B cell (primary cell): Measurements from ENCODE around the gene CNTNAP2. TPM values are rescaled to one million over a fixed set of nuclear protein-coding genes. Genes with fewer than 3 reads are reported as not detected.
A peak's percentile ranks its signal among the peaks of the same experiment; 100 is the strongest.

Experiments used
- ATAC-seq: fragments of 200-7000 bp; cut with Tn5 transposase; one replicate; pipeline ENCODE4 v1.10.0; 2021; ENCODE audit warnings: low read depth, mild to moderate bottlenecking, moderate number of reproducible peaks, moderate library complexity
- CTCF ChIA-PET: fragments of 350-600 bp; sonication (Branson Sonifier 250); formaldehyde crosslinking; loops from one replicate; lab custom pipeline; 2021; ENCODE audit warnings: antibody characterized with exemption, inconsistent platforms; lab: Charles Lee
- POLR2A ChIA-PET: fragments of 350-600 bp; sonication (Branson Sonifier 250); formaldehyde crosslinking; loops from one replicate; lab custom pipeline; 2021; ENCODE audit warnings: antibody characterized with exemption; lab: Charles Lee
- DNase-seq: peaks from one replicate; pipeline ENCODE4 v3.0.0; 2013
- H2AFZ ChIP-seq: 2 replicates; pipeline ENCODE4 v1.6.1; 2012; ENCODE audit warnings: mild to moderate bottlenecking, low read depth, low read length; ENCODE audit not compliant: insufficient read depth, poor library complexity, severe bottlenecking
- H3K27ac ChIP-seq, 2 donors: 1 replicate in 1 of 2; 2 replicates in 1 of 2; pipeline ENCODE4 v1.5.1; 2012 to 2013; ENCODE audit warnings: low read length in 2 of 2, mild to moderate bottlenecking in 2 of 2, moderate library complexity in 1 of 2
- H3K27me3 ChIP-seq, 4 experiments: fragments of 200-600 bp in 1 of 4; sonication (generic) in 1 of 4; replicated peaks in 1 of 4; 1 replicate in 2 of 4; 2 replicates in 2 of 4; pipeline versions ENCODE4 v1.6.1 to v1.7.0; 2013 to 2016; ENCODE audit warnings: low read length in 3 of 4, mild to moderate bottlenecking in 2 of 4, mixed read lengths in 1 of 4, moderate library complexity in 1 of 4; ENCODE audit not compliant: insufficient read depth in 4 of 4, control insufficient read depth in 3 of 4; ENCODE audit errors: control extremely low read depth in 1 of 4
- H3K36me3 ChIP-seq, 2 experiments: replicated peaks in 1 of 2; 1 replicate in 1 of 2; 2 replicates in 1 of 2; pipeline versions ENCODE4 v1.6.1 to v1.7.1; 2013; ENCODE audit warnings: low read length in 1 of 2; ENCODE audit not compliant: insufficient read depth in 2 of 2, control insufficient read depth in 1 of 2; ENCODE audit errors: control extremely low read depth in 1 of 2, extremely low read depth in 1 of 2
- H3K4me1 ChIP-seq, 2 donors: fragments of 200-600 bp in 1 of 2; sonication (generic) in 1 of 2; 1 replicate in 1 of 2; 2 replicates in 1 of 2; pipeline versions ENCODE4 v1.5.1 to v1.6.1; 2013 to 2017; ENCODE audit warnings: low read length in 2 of 2; ENCODE audit not compliant: control insufficient read depth in 2 of 2, insufficient read depth in 2 of 2
- H3K4me2 ChIP-seq: replicated peaks from 2 replicates; pipeline ENCODE3; 2012; ENCODE audit warnings: mild to moderate bottlenecking, low read depth, low read length; ENCODE audit not compliant: poor library complexity, severe bottlenecking
- H3K4me3 ChIP-seq, 5 experiments: fragments of 200-600 bp in 1 of 5; sonication (generic) in 1 of 5; 1 replicate in 3 of 5; 2 replicates in 2 of 5; pipeline versions ENCODE4 v1.5.1 to v1.7.0; 2011 to 2016; ENCODE audit warnings: low read length in 4 of 5, mild to moderate bottlenecking in 4 of 5, low read depth in 2 of 5, control low read depth in 1 of 5, moderate library complexity in 1 of 5; ENCODE audit not compliant: insufficient read depth in 1 of 5; ENCODE audit errors: control extremely low read depth in 1 of 5, extremely low read depth in 1 of 5
- H3K79me2 ChIP-seq: fragments of 200-600 bp; sonication (generic); one replicate; pipeline ENCODE4 v1.6.0; 2016; ENCODE audit warnings: low read length; ENCODE audit not compliant: control insufficient read depth, insufficient read depth
- H3K9ac ChIP-seq: fragments of 200-600 bp; sonication (generic); 2 replicates; pipeline ENCODE4 v1.6.1; 2017; ENCODE audit warnings: mild to moderate bottlenecking, low read length, moderate library complexity
- H3K9me3 ChIP-seq, 3 donors: one replicate each; pipeline versions ENCODE4 v1.6.1 to v1.7.1; 2013; ENCODE audit warnings: low read length in 2 of 3; ENCODE audit not compliant: control insufficient read depth in 2 of 3, insufficient read depth in 1 of 3; ENCODE audit errors: control extremely low read depth in 1 of 3
- H4K20me1 ChIP-seq: 2 replicates; pipeline ENCODE4 v1.6.0; 2012; ENCODE audit warnings: mild to moderate bottlenecking, low read length; ENCODE audit not compliant: insufficient read depth, control insufficient read depth, poor library complexity, severe bottlenecking
- H3K27ac Mint-ChIP-seq: one replicate; pipeline ENCODE4 v1.8.0; 2021; ENCODE audit warnings: mixed read lengths
- H3K27me3 Mint-ChIP-seq: one replicate; pipeline ENCODE4 v1.8.0; 2021; ENCODE audit warnings: mixed read lengths
- H3K4me1 Mint-ChIP-seq: one replicate; pipeline ENCODE4 v1.8.0; 2021; ENCODE audit warnings: mixed read lengths
- H3K4me3 Mint-ChIP-seq: one replicate; pipeline ENCODE4 v1.8.0; 2021; ENCODE audit warnings: mixed read lengths
- H3K9me3 Mint-ChIP-seq: one replicate; pipeline ENCODE4 v1.8.0; 2022; ENCODE audit warnings: mixed read lengths; ENCODE audit not compliant: insufficient read depth
- EZH2 ChIP-seq: IDR thresholded peaks from 2 replicates; pipeline ENCODE4 v1.6.1; 2012; ENCODE audit warnings: borderline replicate concordance, low read depth, mild to moderate bottlenecking, moderate library complexity, low read length; ENCODE audit not compliant: insufficient read depth, poor library complexity, severe bottlenecking
- WGBS: methylation state at CpG from one replicate; pipeline ENCODE4 v1.1.5; 2013; ENCODE audit warnings: missing lambda C conversion rate; ENCODE audit not compliant: insufficient coverage; 5-methylcytosine and 5-hydroxymethylcytosine counted together
- intact Hi-C: fragments of 100-400 bp; cut with micrococcal nuclease; formaldehyde crosslinking; loops from one replicate; pipeline ENCODE4 v1.10.0; 2022
- polyA plus RNA-seq: library from polyadenylated mRNA; depleted of rRNA; stranded (reverse); fragments of >200 nt; gene quantifications from 2 replicates; pipeline ENCODE4 v1.2.3, GENCODE V29; 2012
- total RNA-seq, 2 donors: library from RNA; stranded (reverse); fragments of 120-200 nt in 1 of 2; gene quantifications; 1 replicate in 1 of 2; 2 replicates in 1 of 2; pipeline versions ENCODE4 v1.2.3 to v1.2.4, GENCODE V29; 2013 to 2022
- TF ChIP-seq, protein P1 (sequence below): fragments of 200-600 bp; IDR thresholded peaks from one replicate; pipeline ENCODE4 v1.8.0; 2022; ENCODE audit warnings: antibody characterized with exemption, mild to moderate bottlenecking

Gene CNTNAP2
- total and polyA plus RNA-seq, 2 donors (not counting 1 experiment from before 2014, with no cell fraction given) = 7.4 to 16.6 TPM

DNA sequence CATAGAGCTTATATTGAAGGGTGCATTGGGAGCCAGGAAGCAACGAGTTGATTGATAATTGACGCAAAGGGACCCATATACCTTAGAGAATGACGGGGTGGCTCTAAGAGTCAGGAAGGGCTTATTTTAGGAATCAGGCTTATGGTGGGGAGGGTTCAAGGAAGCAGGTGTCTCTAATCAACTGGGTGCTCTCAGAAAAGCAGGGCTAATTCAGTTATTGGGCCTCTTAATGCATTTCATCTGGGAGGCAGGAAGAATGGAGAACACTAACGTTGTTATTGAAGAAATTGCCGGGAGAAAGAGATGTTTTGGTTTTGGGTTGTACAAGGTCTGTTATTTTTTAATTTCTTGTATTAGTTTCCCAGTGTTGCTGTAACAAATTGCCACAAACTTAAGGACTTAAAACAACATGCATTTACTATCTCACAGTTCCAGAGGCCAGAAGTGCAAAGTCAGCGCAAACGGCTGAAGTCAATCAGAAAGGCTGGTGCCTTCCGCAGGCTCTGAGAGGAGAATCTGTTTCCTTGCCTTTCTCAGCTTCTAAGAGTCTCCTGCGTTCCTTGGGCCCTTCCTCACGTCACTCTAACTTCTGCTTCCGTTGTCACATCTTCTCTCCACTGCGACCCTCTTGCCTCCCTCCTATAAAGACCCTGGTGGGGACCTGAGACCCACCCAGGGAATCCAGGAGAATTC lies 2145.5 kb downstream of the CNTNAP2 start:
- no peaks in the 10 kb centered on the region for H4K20me1 ChIP-seq
- no peaks in the 10 kb centered on the region for H3K79me2 ChIP-seq
- peak overlapping the region; percentile 60 for H3K4me2 ChIP-seq
- no peak overlapping the region for H3K27ac Mint-ChIP-seq
- H3K4me1 Mint-ChIP-seq = peaks cover 29% of the 10 kb centered on the region
- H3K4me3 Mint-ChIP-seq = peak overlapping the region; percentile 68
- intact Hi-C loops = no loop called here
- H3K36me3 ChIP-seq = no peaks in the 10 kb centered on the region
- CTCF ChIA-PET = interaction anchor here (0.8 to 8.9 kb wide), 23 partner anchors 9 to 725 kb away, joined by 3 to 105 read pairs (median 4); partner anchors contain the start of gene CUL1
- DNase-seq = no peak
- peaks cover 14% of the 10 kb centered on the region for H3K27me3 Mint-ChIP-seq
- POLR2A ChIA-PET = no interaction called here
- H3K4me1 ChIP-seq = peaks cover 16 to 27% of the 10 kb centered on the region in 2 donors
- peak overlapping the region in 2 of 5 experiments; percentile 28 to 47 for H3K4me3 ChIP-seq
- H3K27ac ChIP-seq = no peak overlapping the region
- WGBS = 35% methylated on average over 12 of the region's 12 CpGs
- peaks cover 0 to 5% (median 0%) of the 10 kb centered on the region in 4 experiments for H3K27me3 ChIP-seq
- H2AFZ ChIP-seq = peak overlapping the region; percentile 79
- H3K9me3 ChIP-seq = no peaks in the 10 kb centered on the region
- no peak for TF ChIP-seq EZH2
- TF ChIP-seq, protein P1, sequence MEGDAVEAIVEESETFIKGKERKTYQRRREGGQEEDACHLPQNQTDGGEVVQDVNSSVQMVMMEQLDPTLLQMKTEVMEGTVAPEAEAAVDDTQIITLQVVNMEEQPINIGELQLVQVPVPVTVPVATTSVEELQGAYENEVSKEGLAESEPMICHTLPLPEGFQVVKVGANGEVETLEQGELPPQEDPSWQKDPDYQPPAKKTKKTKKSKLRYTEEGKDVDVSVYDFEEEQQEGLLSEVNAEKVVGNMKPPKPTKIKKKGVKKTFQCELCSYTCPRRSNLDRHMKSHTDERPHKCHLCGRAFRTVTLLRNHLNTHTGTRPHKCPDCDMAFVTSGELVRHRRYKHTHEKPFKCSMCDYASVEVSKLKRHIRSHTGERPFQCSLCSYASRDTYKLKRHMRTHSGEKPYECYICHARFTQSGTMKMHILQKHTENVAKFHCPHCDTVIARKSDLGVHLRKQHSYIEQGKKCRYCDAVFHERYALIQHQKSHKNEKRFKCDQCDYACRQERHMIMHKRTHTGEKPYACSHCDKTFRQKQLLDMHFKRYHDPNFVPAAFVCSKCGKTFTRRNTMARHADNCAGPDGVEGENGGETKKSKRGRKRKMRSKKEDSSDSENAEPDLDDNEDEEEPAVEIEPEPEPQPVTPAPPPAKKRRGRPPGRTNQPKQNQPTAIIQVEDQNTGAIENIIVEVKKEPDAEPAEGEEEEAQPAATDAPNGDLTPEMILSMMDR = no peak
- no peak for ATAC-seq
- no peaks in the 10 kb centered on the region for H3K9me3 Mint-ChIP-seq
- H3K9ac ChIP-seq = peak overlapping the region; percentile 35

DNA sequence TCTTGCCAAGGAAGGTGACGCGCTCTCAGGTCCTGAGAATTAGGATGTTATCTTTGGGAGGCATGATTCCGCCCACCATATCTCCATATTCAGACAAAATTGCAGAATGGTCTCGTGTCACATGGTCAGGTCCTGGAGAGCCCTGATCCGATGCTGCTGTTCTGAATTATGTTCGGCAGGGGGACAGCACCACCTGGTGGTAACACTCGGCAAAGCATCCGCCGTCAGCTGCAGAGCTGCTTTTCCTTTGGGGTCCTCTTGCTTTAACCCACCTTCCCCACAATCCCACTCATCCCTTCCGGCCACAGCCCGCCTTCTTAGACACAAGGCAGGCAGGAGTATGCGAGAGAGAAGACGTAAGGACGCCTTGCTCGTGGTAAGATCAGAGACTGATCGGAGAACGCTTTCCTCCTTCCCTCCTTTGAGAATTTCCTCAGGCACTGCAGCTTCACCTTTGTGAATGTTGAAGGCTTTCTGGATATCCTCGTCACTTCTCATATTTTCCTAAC lies 2146.2 kb downstream of the CNTNAP2 start:
- Mint-ChIP-seq H3K9me3 (no peaks in the 10 kb centered on the region), H3K4me3 (peak overlapping the region; percentile 68), H3K27me3 (peaks cover 12% of the 10 kb centered on the region), H3K27ac (no peak overlapping the region), H3K4me1 (peaks cover 29% of the 10 kb centered on the region)
- H3K9ac ChIP-seq = peak overlapping the region; percentile 35
- H3K4me2 ChIP-seq = peak overlapping the region; percentile 60
- H3K4me3 ChIP-seq = peak overlapping the region in 2 of 5 experiments; percentile 28 to 47
- H2AFZ ChIP-seq = peak overlapping the region; percentile 79
- H3K9me3 ChIP-seq = no peaks in the 10 kb centered on the region
- no peaks in the 10 kb centered on the region for H4K20me1 ChIP-seq
- ChIA-PET POLR2A (interaction anchor here (0.6 kb wide), 1 partner anchor 229 kb away, joined by 3 read pairs; no protein-coding TSS in a partner anchor), CTCF (interaction anchor here (0.5 to 8.9 kb wide), 24 partner anchors 9 to 725 kb away, joined by 3 to 105 read pairs (median 4); partner anchors contain the start of gene CUL1)
- H3K27me3 ChIP-seq = peaks cover 0 to 5% (median 0%) of the 10 kb centered on the region in 4 experiments
- peak; percentile 79 for DNase-seq
- H3K4me1 ChIP-seq = peaks cover 16 to 27% of the 10 kb centered on the region in 2 donors
- no peaks in the 10 kb centered on the region for H3K79me2 ChIP-seq
- TF ChIP-seq, protein P1 = peak; percentile 97
- no peak for TF ChIP-seq EZH2
- 3% methylated on average over 9 of the region's 18 CpGs for WGBS
- intact Hi-C loops = no loop called here
- no peaks in the 10 kb centered on the region for H3K36me3 ChIP-seq
- peak; percentile 90 for ATAC-seq
- H3K27ac ChIP-seq = no peak overlapping the region
